WTC11 (cell line): ENCODE results near the gene GPR26. TPM values are rescaled to one million over a fixed set of nuclear protein-coding genes. Genes with fewer than 3 reads are reported as not detected.

Source experiments
- ATAC-seq: fragments of 200-7000 bp; cut with Tn5 transposase; 2 replicates; pipeline ENCODE4 v1.10.0; 2021; ENCODE audit warnings: mild to moderate bottlenecking, moderate library complexity
- CTCF ChIA-PET: fragments of 300-600 bp; sonication (Branson Sonifier 250); formaldehyde crosslinking; loops from one replicate; lab custom pipeline; 2021; ENCODE audit warnings: antibody characterized with exemption; lab: Charles Lee
- POLR2A ChIA-PET: fragments of 350-600 bp; sonication (Branson Sonifier 250); formaldehyde crosslinking; loops from one replicate; lab custom pipeline; 2021; ENCODE audit warnings: antibody characterized with exemption; lab: Charles Lee
- DNase-seq: peaks from one replicate; pipeline ENCODE4 v3.0.0; 2021; ENCODE audit warnings: low spot score
- H3K27ac Mint-ChIP-seq: 2 replicates; pipeline ENCODE4 v1.8.0; 2021; ENCODE audit warnings: mixed read lengths
- H3K27me3 Mint-ChIP-seq: 2 replicates; pipeline ENCODE4 v1.8.0; 2021; ENCODE audit warnings: low read depth, mild to moderate bottlenecking, moderate library complexity, mixed read lengths
- H3K36me3 Mint-ChIP-seq: 2 replicates; pipeline ENCODE4 v1.8.0; 2021; ENCODE audit warnings: mixed read lengths
- H3K4me1 Mint-ChIP-seq: 2 replicates; pipeline ENCODE4 v1.8.0; 2022; ENCODE audit warnings: mixed read lengths
- H3K4me3 Mint-ChIP-seq: 2 replicates; pipeline ENCODE4 v1.8.0; 2021; ENCODE audit warnings: mild to moderate bottlenecking, moderate library complexity, mixed read lengths
- H3K9me3 Mint-ChIP-seq: 2 replicates; pipeline ENCODE4 v1.8.0; 2021; ENCODE audit warnings: mixed read lengths
- CBFB ChIP-seq: sonication (generic); formaldehyde crosslinking; IDR thresholded peaks from 2 replicates; pipeline ENCODE4 v1.8.1; 2022; ENCODE audit warnings: mild to moderate bottlenecking, low read depth, missing genetic modification reagents
- ESRRA ChIP-seq: sonication (generic); formaldehyde crosslinking; IDR thresholded peaks from 2 replicates; pipeline ENCODE4 v1.8.1; 2022; ENCODE audit warnings: mild to moderate bottlenecking, missing genetic modification reagents, borderline replicate concordance
- FOXK1 ChIP-seq: sonication (generic); formaldehyde crosslinking; IDR thresholded peaks from 2 replicates; pipeline ENCODE4 v1.8.0; 2022; ENCODE audit warnings: mild to moderate bottlenecking, moderate library complexity, missing genetic modification reagents
- FOXP1 ChIP-seq: sonication (generic); formaldehyde crosslinking; IDR thresholded peaks from 2 replicates; pipeline ENCODE4 v1.8.0; 2022; ENCODE audit warnings: missing genetic modification reagents, mild to moderate bottlenecking, moderate library complexity, borderline replicate concordance
- GRHL2 ChIP-seq: fragments of 250-450 bp; sonication (Bioruptor Pico); IDR thresholded peaks from 2 replicates; pipeline ENCODE4 v1.8.0; 2022; ENCODE audit warnings: mild to moderate bottlenecking, moderate library complexity; ENCODE audit not compliant: insufficient replicate concordance, severe bottlenecking
- GTF2I ChIP-seq: fragments of 250-450 bp; sonication (Bioruptor Pico); conservative IDR thresholded peaks from 2 replicates; pipeline ENCODE4 v1.4.0; 2021; ENCODE audit warnings: mild to moderate bottlenecking
- JAZF1 ChIP-seq: fragments of 250-450 bp; sonication (Bioruptor Pico); IDR thresholded peaks from 2 replicates; pipeline ENCODE4 v1.9.0; 2021; ENCODE audit warnings: moderate library complexity, mild to moderate bottlenecking, inconsistent platforms
- KAT7 ChIP-seq: sonication (generic); formaldehyde crosslinking; IDR thresholded peaks from 2 replicates; pipeline ENCODE4 v1.8.1; 2023; ENCODE audit warnings: missing genetic modification reagents, mild to moderate bottlenecking, borderline replicate concordance
- NFATC4 ChIP-seq: fragments of 250-450 bp; sonication (Bioruptor Pico); IDR thresholded peaks from 2 replicates; pipeline ENCODE4 v1.9.0; 2021; ENCODE audit warnings: mild to moderate bottlenecking
- NR1H2 ChIP-seq: sonication (generic); formaldehyde crosslinking; IDR thresholded peaks from 2 replicates; pipeline ENCODE4 v1.9.0; 2021; ENCODE audit warnings: mild to moderate bottlenecking, moderate library complexity, missing genetic modification reagents
- NR3C1 ChIP-seq: sonication (generic); formaldehyde crosslinking; conservative IDR thresholded peaks from 2 replicates; pipeline ENCODE4 v1.8.1; 2023; ENCODE audit warnings: low read depth, mild to moderate bottlenecking, missing genetic modification reagents
- OVOL2 ChIP-seq: fragments of 250-450 bp; sonication (Bioruptor Pico); IDR thresholded peaks from 2 replicates; pipeline ENCODE4 v1.9.0; 2021; ENCODE audit warnings: mild to moderate bottlenecking, borderline replicate concordance
- RELA ChIP-seq: sonication (generic); formaldehyde crosslinking; IDR thresholded peaks from 2 replicates; pipeline ENCODE4 v1.8.1; 2022; ENCODE audit warnings: missing genetic modification reagents, mild to moderate bottlenecking, borderline replicate concordance
- SMAD3 ChIP-seq: sonication (generic); formaldehyde crosslinking; IDR thresholded peaks from 2 replicates; pipeline ENCODE4 v1.8.0; 2022; ENCODE audit warnings: missing genetic modification reagents, mild to moderate bottlenecking, borderline replicate concordance
- TCF7 ChIP-seq: sonication (generic); formaldehyde crosslinking; IDR thresholded peaks from 2 replicates; pipeline ENCODE4 v1.8.0; 2022; ENCODE audit warnings: mild to moderate bottlenecking, low read depth, missing genetic modification reagents, moderate library complexity
- TP53 ChIP-seq: sonication (generic); formaldehyde crosslinking; IDR thresholded peaks from 2 replicates; pipeline ENCODE4 v1.8.1; 2023; ENCODE audit warnings: mild to moderate bottlenecking, missing genetic modification reagents
- ZBTB21 ChIP-seq: sonication (generic); formaldehyde crosslinking; IDR thresholded peaks from 2 replicates; pipeline ENCODE4 v1.8.1; 2023; ENCODE audit warnings: mild to moderate bottlenecking, missing genetic modification reagents, borderline replicate concordance
- ZNF138 ChIP-seq: sonication (generic); formaldehyde crosslinking; conservative IDR thresholded peaks from 2 replicates; pipeline ENCODE4 v1.8.1; 2022; ENCODE audit warnings: mild to moderate bottlenecking, moderate library complexity, missing genetic modification reagents
- ZNF263 ChIP-seq: sonication (generic); formaldehyde crosslinking; IDR thresholded peaks from 2 replicates; pipeline ENCODE4 v1.8.1; 2022; ENCODE audit warnings: low read depth, mild to moderate bottlenecking, moderate library complexity, missing genetic modification reagents
- ZNF317 ChIP-seq: sonication (generic); formaldehyde crosslinking; IDR thresholded peaks from 2 replicates; pipeline ENCODE4 v1.8.1; 2023; ENCODE audit warnings: low read depth, mild to moderate bottlenecking, moderate library complexity, missing genetic modification reagents, borderline replicate concordance
- total RNA-seq: library from RNA; stranded (reverse); gene quantifications from 3 replicates; pipeline ENCODE4 v1.2.3, GENCODE V29; 2021
- TF ChIP-seq, protein P1 (sequence below): sonication (generic); formaldehyde crosslinking; IDR thresholded peaks from 2 replicates; pipeline ENCODE4 v1.8.0; 2022; ENCODE audit warnings: mild to moderate bottlenecking, missing genetic modification reagents
- TF ChIP-seq, protein P2 (sequence below): sonication (generic); formaldehyde crosslinking; IDR thresholded peaks from 2 replicates; pipeline ENCODE4 v1.8.0; 2023; ENCODE audit warnings: mild to moderate bottlenecking, missing genetic modification reagents
- TF ChIP-seq, protein P3 (sequence below): sonication (generic); formaldehyde crosslinking; IDR thresholded peaks from 2 replicates; pipeline ENCODE4 v1.8.0; 2022; ENCODE audit warnings: missing genetic modification reagents
- TF ChIP-seq, protein P4 (sequence below): sonication (generic); formaldehyde crosslinking; IDR thresholded peaks from 2 replicates; pipeline ENCODE4 v1.8.1; 2023; ENCODE audit warnings: mild to moderate bottlenecking, missing genetic modification reagents
- TF ChIP-seq, protein P5 (sequence below): fragments of 200-600 bp; IDR thresholded peaks from 2 replicates; pipeline ENCODE4 v1.8.0; 2022; ENCODE audit warnings: antibody characterized with exemption

Gene GPR26
- total RNA-seq, 1 experiment from 2014 or later, result 0.07 TPM

DNA sequence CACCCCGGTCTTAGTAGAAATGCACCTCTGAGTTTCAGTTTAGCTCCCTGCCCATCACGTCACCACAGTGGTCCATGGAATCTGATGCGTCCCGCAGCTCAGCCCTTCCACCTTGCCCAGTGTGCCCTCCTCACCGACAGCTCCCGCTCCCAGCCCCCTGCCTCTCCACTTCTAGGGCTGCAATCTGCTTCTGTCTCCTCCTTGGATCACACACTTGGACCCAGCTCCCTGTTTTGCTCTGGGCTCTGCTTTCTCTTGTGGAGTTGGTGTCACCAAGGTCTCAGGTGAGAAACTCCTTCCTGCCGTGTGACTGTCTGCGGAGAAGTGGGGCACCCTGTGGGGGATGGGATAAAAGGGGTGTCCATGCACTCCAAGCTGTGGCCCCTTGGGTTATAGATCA is 37.9 kb downstream of the GPR26 start (continued):
- TF ChIP-seq ESRRA (CRISPR knock-in tag) (no peak), FOXK1 (CRISPR knock-in tag) (no peak), CBFB (CRISPR knock-in tag) (no peak), OVOL2 (no peak), ZNF138 (CRISPR knock-in tag) (no peak), JAZF1 (CRISPR knock-in tag) (no peak), TCF7 (no peak), NFATC4 (CRISPR knock-in tag) (no peak), NR3C1 (no peak)
- TF ChIP-seq, protein P1, sequence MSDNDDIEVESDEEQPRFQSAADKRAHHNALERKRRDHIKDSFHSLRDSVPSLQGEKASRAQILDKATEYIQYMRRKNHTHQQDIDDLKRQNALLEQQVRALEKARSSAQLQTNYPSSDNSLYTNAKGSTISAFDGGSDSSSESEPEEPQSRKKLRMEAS (CRISPR knock-in tag), result no peak
- TF ChIP-seq, protein P2, sequence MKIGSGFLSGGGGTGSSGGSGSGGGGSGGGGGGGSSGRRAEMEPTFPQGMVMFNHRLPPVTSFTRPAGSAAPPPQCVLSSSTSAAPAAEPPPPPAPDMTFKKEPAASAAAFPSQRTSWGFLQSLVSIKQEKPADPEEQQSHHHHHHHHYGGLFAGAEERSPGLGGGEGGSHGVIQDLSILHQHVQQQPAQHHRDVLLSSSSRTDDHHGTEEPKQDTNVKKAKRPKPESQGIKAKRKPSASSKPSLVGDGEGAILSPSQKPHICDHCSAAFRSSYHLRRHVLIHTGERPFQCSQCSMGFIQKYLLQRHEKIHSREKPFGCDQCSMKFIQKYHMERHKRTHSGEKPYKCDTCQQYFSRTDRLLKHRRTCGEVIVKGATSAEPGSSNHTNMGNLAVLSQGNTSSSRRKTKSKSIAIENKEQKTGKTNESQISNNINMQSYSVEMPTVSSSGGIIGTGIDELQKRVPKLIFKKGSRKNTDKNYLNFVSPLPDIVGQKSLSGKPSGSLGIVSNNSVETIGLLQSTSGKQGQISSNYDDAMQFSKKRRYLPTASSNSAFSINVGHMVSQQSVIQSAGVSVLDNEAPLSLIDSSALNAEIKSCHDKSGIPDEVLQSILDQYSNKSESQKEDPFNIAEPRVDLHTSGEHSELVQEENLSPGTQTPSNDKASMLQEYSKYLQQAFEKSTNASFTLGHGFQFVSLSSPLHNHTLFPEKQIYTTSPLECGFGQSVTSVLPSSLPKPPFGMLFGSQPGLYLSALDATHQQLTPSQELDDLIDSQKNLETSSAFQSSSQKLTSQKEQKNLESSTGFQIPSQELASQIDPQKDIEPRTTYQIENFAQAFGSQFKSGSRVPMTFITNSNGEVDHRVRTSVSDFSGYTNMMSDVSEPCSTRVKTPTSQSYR (CRISPR knock-in tag), result no peak

DNA sequence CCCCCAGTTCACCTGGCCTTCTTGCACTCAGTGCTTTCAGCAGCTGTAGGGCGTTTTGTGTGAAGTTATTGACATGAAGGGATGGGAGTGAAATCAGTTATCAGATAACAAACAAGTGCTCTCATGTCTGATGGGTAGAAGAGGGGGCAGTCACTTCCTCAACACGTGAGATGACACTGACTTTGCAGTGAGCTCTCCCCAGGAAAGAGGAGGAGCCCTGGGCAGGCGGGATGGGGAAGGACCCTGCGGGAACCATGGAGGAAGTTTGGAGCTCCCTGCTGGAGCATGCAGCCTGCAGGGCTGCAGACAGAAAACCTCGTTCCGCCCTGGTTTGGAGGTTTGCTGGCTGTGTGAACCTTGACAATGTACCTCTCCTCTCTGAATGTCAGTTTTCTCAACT is 38.7 kb downstream of the GPR26 start:
- DNase-seq (no peak), ATAC-seq (peak; percentile 67)
- Mint-ChIP-seq H3K9me3 (no peaks in the 10 kb centered on the region), H3K4me1 (peaks cover 8% of the 10 kb centered on the region), H3K27me3 (peaks cover 10% of the 10 kb centered on the region), H3K4me3 (no peak overlapping the region), H3K36me3 (no peaks in the 10 kb centered on the region), H3K27ac (no peak overlapping the region)
- POLR2A ChIA-PET, result no interaction called here
- CTCF ChIA-PET, result interaction anchor here (0.7 to 2.6 kb wide), 4 partner anchors 12 to 19 kb away, joined by 3 to 9 read pairs (median 5); no protein-coding TSS in a partner anchor
- TF ChIP-seq NR3C1 (no peak), ZNF263 (CRISPR knock-in tag) (no peak), SMAD3 (CRISPR knock-in tag) (no peak), FOXP1 (no peak), GTF2I (CRISPR knock-in tag) (no peak)
- TF ChIP-seq, protein P3, sequence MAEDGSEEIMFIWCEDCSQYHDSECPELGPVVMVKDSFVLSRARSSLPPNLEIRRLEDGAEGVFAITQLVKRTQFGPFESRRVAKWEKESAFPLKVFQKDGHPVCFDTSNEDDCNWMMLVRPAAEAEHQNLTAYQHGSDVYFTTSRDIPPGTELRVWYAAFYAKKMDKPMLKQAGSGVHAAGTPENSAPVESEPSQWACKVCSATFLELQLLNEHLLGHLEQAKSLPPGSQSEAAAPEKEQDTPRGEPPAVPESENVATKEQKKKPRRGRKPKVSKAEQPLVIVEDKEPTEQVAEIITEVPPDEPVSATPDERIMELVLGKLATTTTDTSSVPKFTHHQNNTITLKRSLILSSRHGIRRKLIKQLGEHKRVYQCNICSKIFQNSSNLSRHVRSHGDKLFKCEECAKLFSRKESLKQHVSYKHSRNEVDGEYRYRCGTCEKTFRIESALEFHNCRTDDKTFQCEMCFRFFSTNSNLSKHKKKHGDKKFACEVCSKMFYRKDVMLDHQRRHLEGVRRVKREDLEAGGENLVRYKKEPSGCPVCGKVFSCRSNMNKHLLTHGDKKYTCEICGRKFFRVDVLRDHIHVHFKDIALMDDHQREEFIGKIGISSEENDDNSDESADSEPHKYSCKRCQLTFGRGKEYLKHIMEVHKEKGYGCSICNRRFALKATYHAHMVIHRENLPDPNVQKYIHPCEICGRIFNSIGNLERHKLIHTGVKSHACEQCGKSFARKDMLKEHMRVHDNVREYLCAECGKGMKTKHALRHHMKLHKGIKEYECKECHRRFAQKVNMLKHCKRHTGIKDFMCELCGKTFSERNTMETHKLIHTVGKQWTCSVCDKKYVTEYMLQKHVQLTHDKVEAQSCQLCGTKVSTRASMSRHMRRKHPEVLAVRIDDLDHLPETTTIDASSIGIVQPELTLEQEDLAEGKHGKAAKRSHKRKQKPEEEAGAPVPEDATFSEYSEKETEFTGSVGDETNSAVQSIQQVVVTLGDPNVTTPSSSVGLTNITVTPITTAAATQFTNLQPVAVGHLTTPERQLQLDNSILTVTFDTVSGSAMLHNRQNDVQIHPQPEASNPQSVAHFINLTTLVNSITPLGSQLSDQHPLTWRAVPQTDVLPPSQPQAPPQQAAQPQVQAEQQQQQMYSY (CRISPR knock-in tag), result no peak
- TF ChIP-seq, protein P4, sequence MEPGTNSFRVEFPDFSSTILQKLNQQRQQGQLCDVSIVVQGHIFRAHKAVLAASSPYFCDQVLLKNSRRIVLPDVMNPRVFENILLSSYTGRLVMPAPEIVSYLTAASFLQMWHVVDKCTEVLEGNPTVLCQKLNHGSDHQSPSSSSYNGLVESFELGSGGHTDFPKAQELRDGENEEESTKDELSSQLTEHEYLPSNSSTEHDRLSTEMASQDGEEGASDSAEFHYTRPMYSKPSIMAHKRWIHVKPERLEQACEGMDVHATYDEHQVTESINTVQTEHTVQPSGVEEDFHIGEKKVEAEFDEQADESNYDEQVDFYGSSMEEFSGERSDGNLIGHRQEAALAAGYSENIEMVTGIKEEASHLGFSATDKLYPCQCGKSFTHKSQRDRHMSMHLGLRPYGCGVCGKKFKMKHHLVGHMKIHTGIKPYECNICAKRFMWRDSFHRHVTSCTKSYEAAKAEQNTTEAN (CRISPR knock-in tag), result no peak

DNA sequence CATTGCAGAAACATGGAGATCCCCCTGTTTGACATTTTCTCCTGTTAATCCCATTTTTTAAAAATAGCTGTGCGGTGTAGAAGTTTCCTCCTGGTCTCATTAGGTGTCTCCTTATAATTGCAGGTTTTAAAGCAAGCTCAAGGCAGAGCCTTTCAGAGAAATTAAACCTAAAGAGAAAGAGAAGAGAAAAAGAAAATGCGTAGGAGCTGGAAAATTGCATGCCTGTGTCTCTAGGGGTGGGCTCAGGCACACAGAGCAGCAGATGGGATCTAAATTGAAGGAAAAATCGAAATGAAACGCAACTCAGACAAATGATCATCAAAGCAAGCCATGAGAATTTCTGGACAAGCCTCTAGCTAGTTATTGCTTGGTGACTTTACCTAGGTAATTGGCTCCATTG is 40.1 kb downstream of the GPR26 start:
- Mint-ChIP-seq H3K27me3 (peaks cover 10% of the 10 kb centered on the region), H3K9me3 (no peaks in the 10 kb centered on the region), H3K4me3 (no peak overlapping the region), H3K4me1 (peaks cover 8% of the 10 kb centered on the region), H3K27ac (no peak overlapping the region), H3K36me3 (no peaks in the 10 kb centered on the region)
- DNase-seq (no peak), ATAC-seq (no peak)
- POLR2A ChIA-PET, result no interaction called here
- CTCF ChIA-PET, result no interaction called here
- no peak for TF ChIP-seq ZBTB21
- TF ChIP-seq, protein P4 (CRISPR knock-in tag), result no peak
- no peak for TF ChIP-seq NR1H2 (CRISPR knock-in tag)
- TF ChIP-seq TP53, result no peak
- TF ChIP-seq RELA (CRISPR knock-in tag), result no peak
- TF ChIP-seq KAT7 (CRISPR knock-in tag), result no peak
- TF ChIP-seq, protein P5, sequence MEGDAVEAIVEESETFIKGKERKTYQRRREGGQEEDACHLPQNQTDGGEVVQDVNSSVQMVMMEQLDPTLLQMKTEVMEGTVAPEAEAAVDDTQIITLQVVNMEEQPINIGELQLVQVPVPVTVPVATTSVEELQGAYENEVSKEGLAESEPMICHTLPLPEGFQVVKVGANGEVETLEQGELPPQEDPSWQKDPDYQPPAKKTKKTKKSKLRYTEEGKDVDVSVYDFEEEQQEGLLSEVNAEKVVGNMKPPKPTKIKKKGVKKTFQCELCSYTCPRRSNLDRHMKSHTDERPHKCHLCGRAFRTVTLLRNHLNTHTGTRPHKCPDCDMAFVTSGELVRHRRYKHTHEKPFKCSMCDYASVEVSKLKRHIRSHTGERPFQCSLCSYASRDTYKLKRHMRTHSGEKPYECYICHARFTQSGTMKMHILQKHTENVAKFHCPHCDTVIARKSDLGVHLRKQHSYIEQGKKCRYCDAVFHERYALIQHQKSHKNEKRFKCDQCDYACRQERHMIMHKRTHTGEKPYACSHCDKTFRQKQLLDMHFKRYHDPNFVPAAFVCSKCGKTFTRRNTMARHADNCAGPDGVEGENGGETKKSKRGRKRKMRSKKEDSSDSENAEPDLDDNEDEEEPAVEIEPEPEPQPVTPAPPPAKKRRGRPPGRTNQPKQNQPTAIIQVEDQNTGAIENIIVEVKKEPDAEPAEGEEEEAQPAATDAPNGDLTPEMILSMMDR, result no peak
- TF ChIP-seq ESRRA (CRISPR knock-in tag), result no peak
- no peak for TF ChIP-seq ZNF317
- TF ChIP-seq GRHL2 (CRISPR knock-in tag), result no peak
